ENCODE measurements around the gene LILRB3. TPM values are rescaled to one million over a fixed set of nuclear protein-coding genes. Genes with fewer than 3 reads are reported as not detected.
"Not testable (repeated sequence)": the region's sequence is repeated elsewhere in the genome, so short reads cannot be mapped to it uniquely, and the experiment has no call there.

LILRB3 gene
- total RNA-seq, 4 donors from 2014 or later: 7.8 to 18.8 (median 8.3) TPM; not detected in 1

DNA sequence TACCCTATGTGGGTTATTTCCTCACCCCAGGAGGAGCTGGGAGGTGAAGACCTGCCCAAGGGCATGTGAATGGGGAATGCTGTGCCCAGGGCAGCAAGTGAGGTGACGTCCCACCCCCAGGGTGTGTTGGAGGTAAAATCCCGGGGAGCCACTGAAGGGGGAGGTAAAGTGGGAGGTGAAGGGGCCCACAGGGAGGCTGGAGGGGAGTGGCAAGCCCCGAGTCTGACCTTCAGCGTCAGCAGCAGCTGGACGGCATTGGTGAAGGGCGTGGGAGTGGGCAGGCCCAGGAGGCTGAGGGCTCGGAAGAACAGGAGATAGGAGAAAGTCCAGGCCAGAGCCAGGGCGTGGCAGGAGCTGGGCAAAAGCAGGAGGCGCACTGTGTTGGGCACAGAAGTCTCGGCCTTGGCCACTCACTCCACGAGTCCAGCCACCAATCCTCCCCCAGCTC, 35.8 kb downstream of the LILRB3 start:
- Histone ChIP-seq H3K36me3 (peaks cover 0 to 29% (median 0%) of the 10 kb centered on the region in 3 donors), H3K4me1 (peaks cover 14 to 28% (median 14%) of the 10 kb centered on the region in 3 donors), H3K27me3 (no peaks in the 10 kb centered on the region), H3K9me3 (no peaks in the 10 kb centered on the region), H3K4me3 (no peak overlapping the region), H3K27ac (no peak overlapping the region)
- no peak for TF ChIP-seq POLR2A (IDR thresholded peaks at IDR 0.05)
- TF ChIP-seq, protein P1, sequence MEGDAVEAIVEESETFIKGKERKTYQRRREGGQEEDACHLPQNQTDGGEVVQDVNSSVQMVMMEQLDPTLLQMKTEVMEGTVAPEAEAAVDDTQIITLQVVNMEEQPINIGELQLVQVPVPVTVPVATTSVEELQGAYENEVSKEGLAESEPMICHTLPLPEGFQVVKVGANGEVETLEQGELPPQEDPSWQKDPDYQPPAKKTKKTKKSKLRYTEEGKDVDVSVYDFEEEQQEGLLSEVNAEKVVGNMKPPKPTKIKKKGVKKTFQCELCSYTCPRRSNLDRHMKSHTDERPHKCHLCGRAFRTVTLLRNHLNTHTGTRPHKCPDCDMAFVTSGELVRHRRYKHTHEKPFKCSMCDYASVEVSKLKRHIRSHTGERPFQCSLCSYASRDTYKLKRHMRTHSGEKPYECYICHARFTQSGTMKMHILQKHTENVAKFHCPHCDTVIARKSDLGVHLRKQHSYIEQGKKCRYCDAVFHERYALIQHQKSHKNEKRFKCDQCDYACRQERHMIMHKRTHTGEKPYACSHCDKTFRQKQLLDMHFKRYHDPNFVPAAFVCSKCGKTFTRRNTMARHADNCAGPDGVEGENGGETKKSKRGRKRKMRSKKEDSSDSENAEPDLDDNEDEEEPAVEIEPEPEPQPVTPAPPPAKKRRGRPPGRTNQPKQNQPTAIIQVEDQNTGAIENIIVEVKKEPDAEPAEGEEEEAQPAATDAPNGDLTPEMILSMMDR (IDR thresholded peaks at IDR 0.05): no peak
- 86 to 90% methylated on average over 11 of the region's 11 CpGs for WGBS, 2 donors
- no peak for DNase-seq
- intact Hi-C loops (cut with DNase I): no loop called here

DNA sequence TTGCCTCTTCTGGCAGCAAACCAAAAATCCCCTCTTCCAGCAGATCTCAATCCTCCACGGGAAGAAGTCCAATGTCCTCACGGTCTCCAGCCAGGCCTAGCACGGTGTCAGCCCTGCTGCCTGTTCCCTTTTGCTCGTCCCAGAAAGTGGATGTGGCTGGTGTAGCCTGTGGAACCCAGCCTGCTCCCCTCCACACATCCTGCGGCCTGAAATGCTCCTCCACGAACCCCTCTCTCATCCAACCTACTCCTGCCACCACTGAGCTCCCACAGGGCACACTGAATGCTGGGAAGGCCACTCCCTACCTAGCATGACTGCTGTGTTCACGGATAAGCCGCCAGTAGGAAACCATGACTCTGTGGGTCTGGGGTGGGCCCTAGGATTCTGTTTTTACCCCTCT, 36.5 kb downstream of the LILRB3 start:
- intact Hi-C loops (cut with DNase I): no loop called here
- TF ChIP-seq, protein P1 (IDR thresholded peaks at IDR 0.05): no peak
- no peak for TF ChIP-seq POLR2A (IDR thresholded peaks at IDR 0.05)
- Histone ChIP-seq H3K27ac (no peak overlapping the region), H3K36me3 (peaks cover 0 to 30% (median 0%) of the 10 kb centered on the region in 3 donors), H3K9me3 (no peaks in the 10 kb centered on the region), H3K27me3 (no peaks in the 10 kb centered on the region), H3K4me3 (no peak overlapping the region), H3K4me1 (peaks cover 8 to 22% (median 10%) of the 10 kb centered on the region in 3 donors)
- DNase-seq: no peak
- WGBS, 2 donors: 88 to 92% methylated on average over 4 to 8 of the region's 8 CpGs

DNA sequence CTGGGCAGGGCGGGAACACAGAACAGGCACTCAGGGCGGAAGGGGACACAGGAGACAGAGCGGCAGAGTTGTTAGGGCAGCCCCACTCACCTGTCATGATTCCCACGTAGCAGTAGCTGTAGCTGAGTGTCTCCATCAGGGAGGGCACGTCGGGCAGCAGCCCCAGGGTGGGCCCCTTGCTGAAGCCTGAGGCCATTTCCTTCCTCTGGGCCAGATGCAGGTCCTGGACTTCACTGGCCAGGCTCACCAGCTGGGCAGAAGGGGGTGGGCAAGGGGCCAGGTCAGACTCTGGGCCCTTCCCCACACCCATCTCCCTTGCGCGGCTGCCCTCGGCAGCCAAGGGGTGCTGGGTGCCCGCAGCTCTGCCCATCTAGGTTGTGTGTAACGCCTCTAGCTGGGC, 39.4 kb downstream of the LILRB3 start:
- DNase-seq: no peak

DNA sequence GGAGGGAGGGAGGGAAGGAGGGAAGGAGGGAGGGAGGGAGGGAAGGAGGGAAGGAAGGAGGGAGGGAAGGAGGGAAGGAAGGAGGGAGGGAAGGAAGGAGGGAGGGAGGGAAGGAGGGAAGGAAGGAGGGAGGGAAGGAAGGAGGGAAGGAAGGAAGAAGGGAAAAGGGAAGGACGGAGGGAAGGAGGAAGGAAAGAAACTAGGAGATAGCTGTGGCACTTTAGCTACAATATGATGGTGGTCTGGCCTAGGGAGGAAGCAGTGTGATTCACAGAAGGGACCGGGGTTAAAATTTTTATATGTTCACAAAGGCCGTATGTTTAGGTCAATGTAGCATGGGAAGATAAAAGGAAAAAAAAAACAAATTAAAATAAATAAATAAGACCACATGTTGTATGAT, 40.9 kb downstream of the LILRB3 start:
- intact Hi-C loops (cut with DNase I); H3K27ac ChIP-seq; H3K4me3 ChIP-seq; DNase-seq; H3K27me3 ChIP-seq; H3K4me1 ChIP-seq; H3K9me3 ChIP-seq: not testable (repeated sequence)
- WGBS, 2 donors: 88 to 93% methylated on average over 3 of the region's 3 CpGs
- H3K36me3 ChIP-seq: peaks cover 0 to 58% (median 5%) of the 10 kb centered on the region in 3 donors

More for the DNA sequence above, 39.4 kb downstream of the LILRB3 start:
- intact Hi-C loops (cut with DNase I): no loop called here
- no peaks in the 10 kb centered on the region for H3K27me3 ChIP-seq
- TF ChIP-seq POLR2A (IDR thresholded peaks at IDR 0.05): no peak
- TF ChIP-seq, protein P1 (IDR thresholded peaks at IDR 0.05): no peak
- H3K27ac ChIP-seq: no peak overlapping the region
- H3K4me3 ChIP-seq: no peak overlapping the region
- peaks cover 4 to 13% (median 6%) of the 10 kb centered on the region in 3 donors for H3K4me1 ChIP-seq
- H3K36me3 ChIP-seq: peaks cover 0 to 59% (median 5%) of the 10 kb centered on the region in 3 donors
- H3K9me3 ChIP-seq: no peaks in the 10 kb centered on the region
- WGBS, 2 donors: 84% methylated on average over 7 of the region's 11 CpGs; no CpG with 5 or more reads in 1 of the 2 donors

DNA sequence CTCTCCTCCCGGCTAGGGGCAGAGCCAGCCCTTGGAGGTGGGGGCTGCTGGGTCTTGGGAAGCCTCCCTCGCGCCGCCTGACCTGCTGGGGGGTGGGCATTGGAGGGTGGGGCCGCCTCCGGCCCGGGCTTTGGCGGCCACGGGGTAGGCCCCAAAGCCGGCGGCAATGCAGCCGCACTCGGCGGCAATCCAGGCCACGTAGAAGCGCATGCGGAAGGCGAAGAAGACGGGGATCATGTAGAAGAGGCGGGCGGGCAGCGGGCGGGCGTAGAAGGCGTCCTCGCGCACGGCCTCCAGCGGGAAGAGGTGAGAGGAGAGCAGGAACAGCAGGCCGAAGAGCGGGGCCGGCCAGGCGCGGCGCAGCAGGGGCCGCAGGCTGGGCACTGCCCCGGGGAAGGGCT, 42.1 kb downstream of the LILRB3 start:
- intact Hi-C loops (cut with DNase I): no loop called here
- H3K9me3 ChIP-seq: no peaks in the 10 kb centered on the region
- H3K4me3 ChIP-seq: no peak overlapping the region
- TF ChIP-seq POLR2A (IDR thresholded peaks at IDR 0.05): no peak
- TF ChIP-seq, protein P1 (IDR thresholded peaks at IDR 0.05): no peak
- H3K27ac ChIP-seq: no peak overlapping the region
- H3K36me3 ChIP-seq: peaks cover 0 to 57% (median 5%) of the 10 kb centered on the region in 3 donors
- 97 to 99% methylated on average over 21 to 26 of the region's 37 CpGs for WGBS, 2 donors
- H3K27me3 ChIP-seq: no peaks in the 10 kb centered on the region
- no peaks in the 10 kb centered on the region for H3K4me1 ChIP-seq
- DNase-seq: no peak

Measured in esophagus squamous epithelium (tissue), 5 donors.